GM18517 (cell line): Measurements from ENCODE around the gene SNRPD1.
"Not testable (repeated sequence)": the region's sequence is repeated elsewhere in the genome, so short reads cannot be mapped to it uniquely, and the experiment has no call there.

ENCODE experiments used
- ATAC-seq: cut with Tn5 transposase; IDR thresholded peaks from one replicate; pipeline ENCODE4 v1.9.1; 2021; ENCODE audit warnings: mild to moderate bottlenecking, moderate library complexity; ENCODE audit not compliant: unreplicated experiment

SNRPD1 gene

DNA sequence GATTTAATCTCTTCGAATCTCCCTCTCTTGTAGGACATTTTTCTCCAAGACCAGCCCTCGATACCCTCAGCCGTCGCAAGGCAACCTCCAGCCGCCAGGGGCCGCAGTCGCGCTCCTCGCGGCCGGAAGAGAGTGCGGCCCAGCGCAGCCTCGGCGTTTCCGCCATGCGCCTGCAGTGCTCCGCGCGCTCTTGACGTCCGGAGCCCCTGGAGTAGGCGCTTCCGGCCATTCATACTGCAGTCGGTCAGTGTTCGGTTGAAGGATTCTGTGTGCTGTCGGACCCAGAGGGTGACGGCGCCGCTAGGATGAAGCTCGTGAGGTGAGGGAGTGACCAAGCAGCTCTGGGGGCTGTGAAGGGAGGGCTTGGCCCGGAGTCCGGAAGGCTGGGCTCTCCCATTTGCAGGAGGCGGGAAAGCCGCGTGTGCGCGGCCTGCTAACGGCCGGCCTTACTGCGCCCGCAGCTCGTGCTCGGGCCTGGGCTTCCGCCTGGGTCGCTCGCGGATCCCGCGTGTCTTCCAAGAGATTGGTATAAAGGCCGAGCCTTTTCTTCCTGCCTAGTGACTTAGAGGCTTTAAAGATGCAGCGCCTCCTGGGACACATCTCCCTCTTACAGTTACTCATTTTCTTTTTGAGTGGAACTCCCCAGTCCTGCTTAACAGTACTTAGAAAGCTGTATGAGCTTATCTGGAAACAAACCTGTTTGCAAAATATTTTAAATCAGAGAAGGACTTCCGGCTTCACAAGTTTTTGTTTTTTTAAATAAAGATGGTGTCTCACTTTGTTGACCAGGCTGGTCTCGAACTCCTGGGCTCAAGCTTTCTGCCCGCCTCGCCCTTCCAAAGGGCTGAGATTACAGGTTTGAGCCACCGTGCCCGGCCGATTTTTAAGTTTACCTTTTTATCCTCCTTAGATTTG, at the start of gene SNRPD1:
Gene SNRPD1 (plus strand): TSS at position 190 of the 915 bp plus-strand sequence. CDS start 116 bp downstream, at position 306.
- ATAC-seq = peak; percentile 94

DNA sequence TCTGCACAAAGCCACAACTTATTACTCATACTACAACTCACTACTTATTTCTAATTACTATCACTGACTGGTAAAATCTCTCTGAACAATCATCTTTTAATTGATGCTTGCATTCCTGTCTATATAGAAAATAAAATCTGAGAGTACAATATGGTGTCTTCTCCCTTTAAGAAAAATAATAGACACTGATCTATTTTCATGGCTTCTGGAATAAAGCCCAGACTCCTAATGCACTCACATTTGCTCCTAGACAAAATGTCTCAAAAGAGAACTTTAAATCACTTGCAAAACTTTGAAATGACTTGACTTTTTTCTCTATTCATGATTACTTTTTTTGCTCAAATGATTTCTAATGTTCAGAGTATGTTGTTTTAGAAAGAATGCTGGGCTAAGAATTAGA, 40.3 kb upstream of the SNRPD1 start:
- no peak for ATAC-seq

DNA sequence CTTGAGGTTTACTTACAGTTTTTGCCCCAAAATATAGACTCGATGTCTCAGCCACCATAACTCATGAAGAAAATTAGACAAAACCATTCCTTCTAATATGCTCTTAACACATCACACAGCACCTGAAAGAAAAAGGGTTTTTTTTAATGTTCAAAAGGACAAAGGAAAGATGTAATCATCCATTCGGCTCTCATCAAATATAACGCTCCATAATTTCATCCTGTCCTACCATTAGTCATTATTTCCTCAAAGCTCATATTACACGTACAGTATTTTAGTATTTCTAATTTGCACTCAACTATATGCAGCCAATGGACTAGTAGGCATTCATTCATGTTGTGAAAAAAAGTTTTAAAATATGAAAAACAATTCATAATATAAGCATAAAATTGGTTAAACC, 36.5 kb upstream of the SNRPD1 start:
- no peak for ATAC-seq

DNA sequence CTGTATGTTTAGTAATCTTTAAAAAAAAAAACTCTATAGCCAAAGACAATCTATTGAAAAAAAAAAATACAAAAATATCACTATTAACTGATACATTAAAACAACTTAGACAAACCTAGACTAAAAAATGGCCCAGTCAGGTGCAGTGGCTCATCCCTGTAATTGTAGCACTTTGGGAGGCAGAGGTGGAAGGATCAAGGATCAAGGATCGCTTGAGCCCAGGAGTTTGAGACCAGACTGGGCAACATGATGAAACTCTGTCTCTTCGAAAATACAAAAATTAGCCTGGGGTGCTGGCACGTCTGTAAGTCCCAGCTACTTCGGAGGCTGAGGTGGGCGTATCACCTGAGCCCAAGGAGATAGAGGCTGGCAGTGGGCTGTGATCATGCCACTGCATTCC, 27.7 kb upstream of the SNRPD1 start:
- ATAC-seq = no peak

DNA sequence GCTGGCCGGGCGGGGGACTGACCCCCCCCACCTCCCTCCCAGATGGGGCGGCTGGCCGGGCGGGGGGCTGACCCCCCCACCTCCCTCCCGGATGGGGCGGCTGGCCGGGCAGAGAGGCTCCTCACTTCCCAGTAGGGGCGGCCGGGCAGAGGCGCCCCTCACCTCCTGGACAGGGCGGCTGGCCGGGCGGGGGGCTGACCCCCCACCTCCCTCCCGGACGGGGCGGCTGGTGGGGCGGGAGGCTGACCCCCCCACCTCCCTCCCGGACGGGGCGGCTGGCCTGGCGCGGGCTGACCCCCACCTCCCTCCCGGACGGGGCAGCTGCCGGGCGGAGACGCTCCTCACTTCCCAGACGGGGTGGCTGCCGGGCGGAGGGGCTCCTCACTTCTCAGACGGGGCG, 19.8 kb upstream of the SNRPD1 start:
- ATAC-seq = not testable (repeated sequence)

DNA sequence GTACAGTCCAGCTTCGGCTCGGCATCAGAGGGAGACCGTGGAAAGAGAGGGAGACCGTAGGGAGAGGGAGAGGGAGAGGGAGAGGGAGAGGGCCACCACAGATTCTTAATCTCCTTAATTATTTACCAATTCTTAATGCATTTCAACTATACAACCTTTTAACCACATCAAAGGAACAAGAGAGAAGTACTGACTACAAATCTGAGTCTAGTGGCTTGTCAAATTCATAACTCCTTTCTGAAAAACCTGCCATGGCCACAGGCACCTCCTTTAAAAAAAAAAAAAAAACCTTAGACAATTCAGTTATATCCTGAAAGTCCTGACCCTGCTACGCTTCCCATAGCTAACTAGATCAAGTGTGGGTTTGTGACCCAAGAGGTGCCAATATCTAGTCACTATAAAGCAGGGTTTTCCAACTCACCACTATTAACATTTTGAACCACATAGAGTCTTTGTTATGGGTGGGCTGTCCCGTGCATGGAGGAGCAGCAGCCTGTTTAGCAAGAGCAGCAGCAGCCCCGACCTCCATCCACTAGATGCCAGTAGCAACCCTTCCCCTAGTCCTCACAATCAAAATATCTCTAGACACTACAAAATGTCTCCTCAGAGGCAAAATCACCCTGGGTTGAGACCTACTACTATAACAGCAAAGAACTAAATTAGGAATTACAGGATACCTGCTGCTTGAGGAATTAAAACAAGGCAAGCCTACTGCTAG, 18.4 kb upstream of the SNRPD1 start:
- no peak for ATAC-seq

DNA sequence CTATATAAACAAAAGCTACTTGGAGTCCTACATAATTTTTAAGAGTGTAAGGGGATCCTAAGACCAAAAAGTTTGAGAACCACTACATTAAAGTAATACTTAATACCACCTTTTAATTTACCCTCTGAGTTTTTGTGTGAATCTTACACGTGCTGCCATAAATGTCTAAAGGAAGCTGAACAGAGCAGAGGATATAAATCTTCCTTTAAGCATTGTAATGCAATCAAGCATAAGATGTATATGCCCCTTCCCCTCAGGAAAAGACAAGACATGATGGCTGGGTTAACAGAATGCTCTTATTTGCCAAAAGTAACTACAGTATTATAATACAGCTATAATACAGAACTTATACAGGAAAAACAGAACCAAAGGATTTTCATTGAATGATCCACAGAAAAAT, 14.5 kb upstream of the SNRPD1 start:
- no peak for ATAC-seq

DNA sequence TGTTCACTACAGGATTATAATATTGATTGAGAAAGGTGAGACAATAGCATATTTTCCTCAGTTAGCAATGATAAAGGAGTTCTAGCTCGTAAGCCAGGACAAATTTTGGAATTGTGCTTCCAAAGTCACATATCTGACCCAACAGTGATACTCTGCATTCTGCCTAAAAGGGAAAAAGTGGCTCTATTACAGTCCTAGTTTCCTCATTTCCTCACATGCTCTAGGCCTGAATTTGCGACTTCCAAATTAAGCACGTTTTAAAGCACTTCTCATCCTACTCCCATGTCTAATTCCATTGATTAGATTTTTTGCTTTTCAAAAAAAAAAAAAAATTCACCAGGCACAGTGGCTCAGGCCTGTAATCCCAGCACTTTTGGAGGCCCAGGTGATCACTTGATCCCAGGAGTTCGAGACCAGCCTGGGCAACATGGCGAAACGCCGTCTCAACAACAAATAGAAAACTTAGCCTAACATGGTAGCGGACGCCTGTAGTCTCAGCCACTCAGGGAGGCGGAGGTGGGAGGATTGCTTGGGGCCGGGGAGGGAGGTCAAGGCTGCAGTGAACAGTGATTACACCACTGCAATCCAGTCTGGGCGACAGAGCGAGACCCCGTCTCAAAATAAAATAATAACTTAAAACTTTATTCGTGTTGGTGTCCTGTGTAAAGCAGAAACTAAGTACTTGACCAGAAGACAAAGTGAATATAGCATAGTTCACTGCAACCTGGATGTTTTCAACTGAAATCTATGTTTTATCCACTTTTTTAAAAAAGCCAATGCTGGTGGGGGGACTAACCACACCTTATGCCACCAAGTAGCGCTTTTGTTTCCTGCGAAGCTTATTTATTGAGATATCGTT, 13.2 kb upstream of the SNRPD1 start:
- ATAC-seq = no peak

DNA sequence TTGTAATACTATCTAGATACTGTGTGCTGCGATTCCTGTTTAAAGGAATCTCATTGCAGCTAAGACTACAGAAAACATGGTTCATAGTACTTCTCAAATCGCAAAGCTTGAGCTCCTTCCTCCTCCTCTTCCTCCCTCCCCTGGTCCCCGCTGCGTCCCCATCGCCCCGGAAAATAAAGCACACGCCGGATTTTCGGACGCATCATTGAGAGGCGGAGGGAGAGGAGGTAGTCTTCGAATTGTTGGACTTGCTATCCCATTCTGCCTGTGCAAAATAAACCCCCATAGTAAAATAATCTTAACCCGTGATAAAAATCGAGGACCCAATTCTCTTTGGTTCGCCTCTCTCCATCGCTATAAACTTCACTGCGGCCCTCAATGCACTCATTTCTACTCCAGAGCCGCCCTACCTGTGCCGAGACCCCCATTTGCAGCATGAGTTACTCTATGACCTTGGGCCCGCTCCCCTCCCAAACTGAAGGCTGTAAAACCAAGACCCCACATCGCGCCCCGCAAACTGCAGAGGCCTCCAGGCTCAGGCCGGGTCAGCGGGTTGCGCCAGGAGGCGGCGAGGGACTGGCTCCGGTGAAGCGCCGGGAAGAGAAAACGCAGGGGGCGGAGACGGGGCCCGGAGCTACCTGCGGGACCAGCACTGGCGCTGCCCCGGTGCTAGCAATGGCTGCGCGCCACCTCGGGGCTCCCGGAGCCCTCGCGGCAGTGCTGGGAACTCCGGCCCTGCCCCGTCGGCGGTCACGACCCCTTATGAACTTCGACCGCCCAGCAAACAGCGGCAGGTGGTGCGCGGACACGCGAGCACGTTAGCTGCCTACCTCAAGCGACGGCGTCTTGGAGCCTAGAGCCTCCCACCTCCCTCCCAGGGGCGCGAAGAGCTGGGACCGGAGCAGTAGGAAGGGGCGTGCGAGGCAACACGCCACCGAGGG, 12.3 kb upstream of the SNRPD1 start:
- peak; percentile 44 for ATAC-seq

DNA sequence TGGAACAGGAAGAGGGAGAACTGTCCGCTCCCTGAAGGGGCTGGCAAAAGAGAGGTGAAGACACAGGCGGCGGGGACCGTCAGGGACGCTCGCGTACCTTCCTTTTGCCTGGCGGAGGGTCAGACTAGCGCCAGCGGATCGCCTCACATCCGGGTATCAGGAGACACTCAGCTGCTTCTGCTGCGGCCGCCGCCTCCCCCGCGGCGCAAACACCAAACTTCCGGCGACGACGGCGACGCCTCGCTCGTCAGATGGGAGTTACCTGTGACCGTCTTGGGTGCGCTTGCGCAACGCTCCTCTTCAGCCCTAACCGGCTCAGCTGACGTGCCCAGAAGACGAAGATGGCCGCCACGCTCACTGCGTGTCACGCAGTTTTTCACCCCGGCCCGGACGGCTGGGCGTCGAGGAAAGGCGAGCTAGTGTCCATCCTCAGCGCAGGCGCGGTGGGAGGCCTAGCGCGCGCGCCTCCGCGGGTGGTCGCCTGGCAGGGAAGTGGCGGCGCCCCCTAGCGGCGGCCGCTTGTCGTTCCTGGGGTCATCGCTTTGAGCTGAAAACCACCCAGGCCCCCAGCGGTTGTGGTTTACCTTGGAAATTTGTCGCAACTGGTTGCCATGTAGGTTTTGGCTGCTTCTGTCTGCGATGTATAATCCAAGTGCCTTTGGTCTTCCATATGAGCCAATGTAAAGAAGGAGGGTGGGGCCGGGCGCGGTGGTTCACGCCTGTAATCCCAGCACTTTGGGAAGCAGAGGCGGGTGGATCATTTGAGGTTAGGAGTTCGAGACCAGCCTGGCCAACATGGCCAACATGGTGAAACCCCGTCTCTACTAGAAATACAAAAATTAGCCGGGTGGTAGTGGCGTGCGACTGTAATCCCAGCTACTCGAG, 11.3 kb upstream of the SNRPD1 start, which contains the start of gene ESCO1:
Gene ESCO1 (minus strand): TSS at position 179 of the 885 bp plus-strand sequence. CDS start 25,861 bp downstream, outside the sequence.
- peak; percentile 93 for ATAC-seq

DNA sequence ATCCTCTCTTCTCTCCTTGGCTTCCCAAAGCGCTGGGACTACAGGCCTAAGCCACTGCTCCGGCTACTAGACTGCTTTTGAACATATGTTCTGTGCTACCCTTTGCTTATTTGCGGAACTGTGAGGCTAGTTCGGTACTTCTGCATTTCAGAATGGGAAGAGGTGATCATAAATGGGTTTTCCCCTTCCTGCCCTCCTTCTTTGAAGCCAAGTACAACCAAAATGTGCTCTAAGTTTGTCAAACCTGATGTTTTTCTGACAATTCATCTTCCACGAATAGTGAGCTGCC, 9.9 kb upstream of the SNRPD1 start:
- ATAC-seq = no peak

DNA sequence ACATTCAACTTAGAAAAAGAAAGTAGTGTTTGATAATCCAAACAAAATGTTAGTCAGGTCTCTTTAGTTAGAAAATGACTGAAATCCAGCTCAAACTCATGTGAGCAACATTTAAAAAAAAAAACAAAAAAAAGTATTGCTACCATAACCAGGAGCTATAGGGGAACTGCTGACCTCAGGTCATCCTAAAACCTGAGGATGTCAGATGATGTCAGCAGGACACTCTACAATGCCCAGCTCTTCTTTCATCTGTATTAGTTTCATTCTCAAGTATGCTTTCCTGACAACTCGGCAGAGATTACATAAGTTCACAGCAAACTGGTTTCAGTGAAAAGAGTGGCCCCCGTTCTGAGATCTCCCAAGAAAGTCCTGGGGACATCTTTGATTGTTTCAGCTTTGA, 7.4 kb upstream of the SNRPD1 start:
- ATAC-seq = no peak

DNA sequence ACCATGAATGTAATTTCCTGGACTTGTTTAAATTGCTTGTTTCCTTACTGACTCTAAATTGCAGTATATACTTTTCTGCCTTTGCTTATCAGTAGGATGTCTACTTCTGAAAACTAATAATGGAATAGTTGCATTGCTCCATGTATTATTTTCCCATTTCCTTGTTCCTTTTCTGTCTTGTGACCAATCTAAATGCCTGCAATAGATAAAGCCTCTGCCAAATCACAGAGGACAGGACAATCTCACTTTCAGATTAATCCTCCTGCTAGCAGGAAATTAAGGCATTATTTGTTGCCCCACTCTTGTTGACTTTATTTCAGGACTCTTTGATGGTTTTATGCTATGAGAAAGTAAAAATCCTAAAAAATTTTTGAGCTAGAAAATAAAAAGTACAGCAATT, 6.9 kb upstream of the SNRPD1 start:
- ATAC-seq = no peak

DNA sequence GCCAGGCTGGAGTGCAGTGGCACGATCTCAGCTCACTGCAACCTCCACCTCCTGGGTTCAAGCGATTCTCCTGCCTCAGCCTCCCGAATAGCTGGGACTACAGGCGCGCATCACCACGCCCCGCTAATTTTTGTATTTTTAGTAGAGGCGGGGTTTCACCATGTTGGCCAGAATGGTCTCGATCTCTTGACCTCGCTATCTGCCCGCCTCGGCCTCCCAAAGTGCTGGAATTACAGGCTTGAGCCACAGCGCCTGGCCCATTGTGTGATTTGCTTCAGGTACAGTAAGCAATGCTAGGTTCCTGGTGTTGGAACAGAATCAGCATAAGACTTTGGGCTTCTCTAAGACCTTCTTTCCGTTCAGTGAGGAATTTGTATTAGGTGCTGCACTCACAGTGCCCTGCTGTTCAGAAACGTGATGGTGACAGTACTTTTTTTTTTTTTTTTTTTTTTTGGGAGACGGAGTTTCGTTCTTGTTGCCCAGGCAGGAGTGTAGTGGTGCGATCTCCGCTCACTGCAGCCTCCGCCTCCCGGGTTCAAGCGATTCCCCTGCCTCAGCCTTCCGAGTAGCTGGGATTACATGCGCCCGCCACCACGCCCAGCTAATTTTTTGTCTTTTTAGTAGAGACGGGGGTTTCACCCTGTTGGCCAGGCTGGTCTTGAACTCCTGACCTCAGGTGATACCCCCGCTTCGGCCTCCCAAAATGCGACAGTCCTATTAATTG, 551 bp upstream of the SNRPD1 start:
- ATAC-seq = not testable (repeated sequence)

DNA sequence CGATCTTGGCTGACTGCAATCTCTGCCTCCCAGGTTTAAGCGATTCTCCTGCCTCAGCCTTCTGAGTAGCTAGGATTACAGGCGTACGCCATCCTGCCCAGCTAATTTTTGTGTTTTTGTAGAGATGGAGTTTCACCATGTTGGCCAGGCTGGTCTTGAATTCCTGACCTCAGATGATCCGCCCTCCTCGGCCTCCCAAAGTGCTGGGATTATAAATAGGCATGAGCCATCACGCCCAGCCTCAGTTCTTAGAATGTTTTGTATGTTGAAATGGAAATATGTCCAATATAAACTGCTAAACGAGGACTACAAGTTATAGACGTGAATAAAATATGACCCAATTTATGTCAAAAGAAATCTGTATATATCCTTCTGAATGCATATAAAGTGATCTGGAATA, 9.5 kb downstream of the SNRPD1 start:
- not testable (repeated sequence) for ATAC-seq

DNA sequence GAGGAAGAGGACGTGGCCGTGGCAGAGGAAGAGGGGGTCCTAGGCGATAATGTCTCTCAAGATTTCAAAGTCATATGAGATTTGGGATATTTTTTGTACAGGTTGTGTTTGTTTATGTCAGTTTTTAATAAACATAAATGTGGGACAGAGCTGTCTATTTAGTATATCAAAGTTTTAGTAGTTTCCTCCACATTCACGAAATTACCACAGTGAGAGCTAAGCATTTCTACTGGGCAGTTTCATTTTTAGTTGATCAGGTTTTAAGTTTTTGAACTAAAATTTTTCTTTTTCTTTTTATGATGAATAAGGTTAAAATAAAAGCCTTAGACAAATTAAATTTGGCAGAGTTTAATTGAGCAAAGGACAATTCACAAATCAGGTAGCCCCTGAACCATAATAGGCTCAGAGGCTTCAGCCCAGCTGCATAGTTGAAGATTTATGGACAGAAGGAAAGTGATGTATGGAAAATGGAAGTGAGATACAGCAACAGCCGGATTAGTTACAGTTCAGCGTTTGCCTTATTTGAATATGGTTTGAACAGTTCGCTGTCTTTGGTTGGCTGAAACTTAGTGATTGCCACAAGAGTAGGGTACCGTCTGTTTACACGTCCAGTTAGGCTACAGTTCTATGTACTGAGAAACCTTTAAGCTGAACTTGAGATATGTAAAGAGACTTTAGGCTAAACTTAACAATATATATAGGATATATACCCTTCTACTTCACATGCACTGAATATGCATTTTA, 17.1 kb downstream of the SNRPD1 start:
- peak; percentile 95 for ATAC-seq

DNA sequence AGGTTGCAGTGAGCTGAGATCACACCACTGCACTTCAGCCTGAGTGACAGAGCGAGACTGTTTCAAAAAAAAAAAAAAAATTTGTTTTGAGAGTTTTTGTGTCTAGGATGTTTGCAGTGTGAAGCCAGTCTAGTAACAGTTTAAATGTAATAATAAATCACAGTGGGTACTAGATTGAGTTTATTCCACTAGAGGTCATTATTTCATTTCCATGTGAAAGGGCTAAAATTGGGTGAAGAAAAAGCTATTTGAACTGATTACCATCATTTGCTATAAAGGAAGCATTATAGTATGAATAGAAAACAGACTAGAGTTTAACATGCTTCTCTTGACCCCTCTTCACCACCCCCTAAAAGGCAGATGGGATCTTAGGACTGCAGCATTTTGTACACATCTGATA, 20.3 kb downstream of the SNRPD1 start:
- no peak for ATAC-seq
